GM06990 (cell line): Measurements from ENCODE around the gene CD81.

Source experiments
- DNase-seq: peaks from one replicate; pipeline ENCODE4 v3.0.0-alpha.2; 2011; ENCODE audit not compliant: insufficient read length; ENCODE audit errors: extremely low read depth
- H3K27me3 ChIP-seq: replicated peaks from 2 replicates; pipeline ENCODE4 v1.6.0; 2011; ENCODE audit warnings: low read length; ENCODE audit not compliant: control insufficient read depth, insufficient read depth
- H3K36me3 ChIP-seq: 2 replicates; pipeline ENCODE4 v1.5.1; 2011; ENCODE audit warnings: low read length; ENCODE audit not compliant: control insufficient read depth, insufficient read depth
- H3K4me3 ChIP-seq: replicated peaks from 2 replicates; pipeline ENCODE4 v1.5.1; 2011; ENCODE audit warnings: low read depth, mild to moderate bottlenecking, control low read depth, low read length
- TF ChIP-seq, protein P1 (sequence below): IDR thresholded peaks from 2 replicates; pipeline ENCODE4 v1.5.1; 2011; ENCODE audit warnings: low read length, control low read depth, mild to moderate bottlenecking, inconsistent platforms; ENCODE audit not compliant: insufficient read depth, poor library complexity, severe bottlenecking

The CD81 gene

DNA sequence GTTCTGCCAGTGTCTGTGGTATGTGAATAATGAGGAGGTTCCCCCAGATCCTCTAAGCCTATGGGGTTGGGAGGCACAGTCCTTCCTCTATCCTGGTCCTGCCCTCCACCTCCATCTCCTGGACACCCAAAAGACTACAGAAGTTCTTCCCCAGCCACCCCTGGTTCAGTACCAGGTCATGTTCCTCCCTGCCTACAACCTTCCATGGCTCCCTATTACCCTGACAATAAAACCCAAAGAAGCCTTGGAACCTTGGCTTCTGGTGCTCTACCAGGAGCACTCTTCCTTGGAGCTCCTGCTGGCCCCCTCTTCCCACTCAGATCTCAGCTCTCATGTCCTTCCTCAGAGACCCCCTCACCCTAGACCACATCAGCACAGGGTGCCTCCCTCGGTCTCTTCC lies 54.3 kb downstream of the CD81 start:
- Histone ChIP-seq H3K4me3 (no peak overlapping the region), H3K27me3 (no peaks in the 10 kb centered on the region), H3K36me3 (no peaks in the 10 kb centered on the region)
- TF ChIP-seq, protein P1, sequence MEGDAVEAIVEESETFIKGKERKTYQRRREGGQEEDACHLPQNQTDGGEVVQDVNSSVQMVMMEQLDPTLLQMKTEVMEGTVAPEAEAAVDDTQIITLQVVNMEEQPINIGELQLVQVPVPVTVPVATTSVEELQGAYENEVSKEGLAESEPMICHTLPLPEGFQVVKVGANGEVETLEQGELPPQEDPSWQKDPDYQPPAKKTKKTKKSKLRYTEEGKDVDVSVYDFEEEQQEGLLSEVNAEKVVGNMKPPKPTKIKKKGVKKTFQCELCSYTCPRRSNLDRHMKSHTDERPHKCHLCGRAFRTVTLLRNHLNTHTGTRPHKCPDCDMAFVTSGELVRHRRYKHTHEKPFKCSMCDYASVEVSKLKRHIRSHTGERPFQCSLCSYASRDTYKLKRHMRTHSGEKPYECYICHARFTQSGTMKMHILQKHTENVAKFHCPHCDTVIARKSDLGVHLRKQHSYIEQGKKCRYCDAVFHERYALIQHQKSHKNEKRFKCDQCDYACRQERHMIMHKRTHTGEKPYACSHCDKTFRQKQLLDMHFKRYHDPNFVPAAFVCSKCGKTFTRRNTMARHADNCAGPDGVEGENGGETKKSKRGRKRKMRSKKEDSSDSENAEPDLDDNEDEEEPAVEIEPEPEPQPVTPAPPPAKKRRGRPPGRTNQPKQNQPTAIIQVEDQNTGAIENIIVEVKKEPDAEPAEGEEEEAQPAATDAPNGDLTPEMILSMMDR, result no peak
- DNase-seq, result no peak

DNA sequence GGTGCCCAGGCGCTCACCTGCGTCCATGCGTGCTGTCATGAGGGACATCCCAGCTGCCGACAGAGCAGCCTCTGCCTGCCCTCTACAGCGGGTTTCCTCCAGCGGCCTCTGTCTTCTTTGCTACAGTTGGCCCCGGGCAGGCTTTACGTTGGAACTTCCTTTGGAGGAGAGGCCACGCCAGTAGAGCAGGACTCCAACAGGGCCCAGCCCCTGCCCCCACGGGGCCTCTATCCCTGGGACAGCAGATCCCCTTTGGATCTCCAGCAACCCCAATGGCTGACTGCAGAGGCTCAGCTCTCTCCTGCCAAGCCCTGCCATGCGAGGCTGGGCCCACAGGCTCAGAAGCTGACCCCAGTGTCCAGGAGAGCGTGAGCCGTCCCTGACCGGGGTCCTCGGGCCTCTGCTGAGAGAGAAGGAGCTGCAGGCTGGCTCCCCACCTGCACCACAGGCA lies 55.1 kb downstream of the CD81 start:
- Histone ChIP-seq H3K36me3 (no peaks in the 10 kb centered on the region), H3K4me3 (no peak overlapping the region), H3K27me3 (no peaks in the 10 kb centered on the region)
- DNase-seq, result peak; percentile 0
- TF ChIP-seq, protein P1, result no peak

DNA sequence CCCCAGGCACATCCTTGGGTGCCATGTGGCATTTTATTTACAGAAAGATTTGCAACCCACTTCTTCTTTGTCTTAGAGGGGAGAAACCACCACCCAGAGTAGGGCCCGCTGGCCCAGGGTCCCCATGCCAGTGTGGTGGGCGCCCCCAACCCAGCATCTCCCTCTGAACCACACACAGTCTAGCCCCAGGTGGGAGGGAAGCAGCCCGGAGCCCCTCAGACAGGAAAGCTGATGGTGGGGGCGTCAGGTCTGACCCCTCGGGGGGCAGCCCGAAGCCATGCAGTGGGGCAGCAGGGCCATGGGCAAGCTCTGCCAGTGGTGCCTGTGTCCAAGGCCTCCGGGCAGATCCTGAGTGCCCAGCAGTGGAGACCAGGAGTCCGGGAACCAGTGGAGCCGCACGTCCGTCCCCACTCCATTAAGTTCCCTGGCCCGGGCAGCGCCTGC lies 55.5 kb downstream of the CD81 start:
- TF ChIP-seq, protein P1, result no peak
- peak; percentile 1 for DNase-seq
- Histone ChIP-seq H3K36me3 (no peaks in the 10 kb centered on the region), H3K27me3 (no peaks in the 10 kb centered on the region), H3K4me3 (no peak overlapping the region)

DNA sequence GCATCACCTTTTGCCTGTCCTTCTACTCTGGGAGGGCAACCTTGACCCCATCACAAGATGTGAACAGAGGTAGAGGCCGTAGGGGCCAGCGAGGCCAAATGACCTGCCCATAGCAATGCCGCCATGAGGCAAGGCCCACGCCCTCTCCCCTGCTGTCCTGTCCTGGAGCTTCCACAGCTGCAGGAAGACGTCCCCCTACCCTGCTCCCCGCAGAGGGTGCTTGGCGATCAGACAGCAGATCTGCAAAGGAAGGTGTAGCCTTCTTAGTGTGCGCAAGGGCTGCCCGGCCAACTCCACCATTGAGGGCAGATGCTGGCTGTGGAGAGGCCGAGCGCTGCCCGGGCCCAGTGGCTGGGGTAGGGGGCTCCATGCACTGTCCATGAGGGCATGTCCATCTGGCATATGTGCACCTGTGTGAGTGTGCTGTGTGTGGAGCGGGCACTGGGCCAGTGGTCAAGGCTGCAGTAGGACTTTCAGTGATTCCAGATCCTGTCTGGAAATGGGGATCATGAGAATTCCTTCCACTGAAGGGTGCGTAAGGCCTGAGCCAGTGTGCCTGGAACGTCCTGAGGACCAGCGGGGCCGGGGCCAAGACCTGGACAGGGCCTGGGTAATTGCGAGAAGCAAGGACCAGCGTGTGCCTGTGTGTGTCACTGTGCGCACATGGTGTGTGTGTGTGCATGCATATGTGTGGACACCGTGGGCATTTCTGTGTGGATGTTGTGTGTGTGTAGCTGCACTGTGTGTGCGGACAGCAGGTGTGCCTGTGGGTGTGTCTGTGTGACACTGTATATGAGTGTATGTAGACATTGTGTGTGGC lies 56.2 kb downstream of the CD81 start:
- Histone ChIP-seq H3K36me3 (no peaks in the 10 kb centered on the region), H3K27me3 (no peaks in the 10 kb centered on the region), H3K4me3 (no peak overlapping the region)
- TF ChIP-seq, protein P1, result no peak
- DNase-seq, result peak; percentile 3

DNA sequence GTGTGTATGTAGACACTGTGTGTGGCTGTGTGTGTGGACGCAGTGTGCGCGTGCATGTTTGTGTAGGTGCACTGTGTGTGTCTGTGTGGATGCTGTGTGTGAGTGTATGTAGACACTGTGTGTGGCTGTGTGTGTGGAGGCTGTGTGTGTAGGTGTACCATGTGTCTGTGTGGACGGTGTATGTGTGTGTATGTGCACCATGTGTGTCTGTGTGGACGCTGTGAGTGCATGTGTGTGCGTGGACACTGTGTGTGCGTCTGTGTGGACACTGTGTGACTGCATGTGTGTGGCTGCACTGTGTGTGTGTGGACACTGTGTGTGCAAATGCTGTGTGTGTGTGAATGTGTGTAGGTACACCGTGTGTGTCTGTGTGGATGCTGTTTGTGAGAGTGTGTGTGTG lies 56.9 kb downstream of the CD81 start:
- no peaks in the 10 kb centered on the region for H3K27me3 ChIP-seq
- no peak overlapping the region for H3K4me3 ChIP-seq
- peak; percentile 4 for DNase-seq
- no peaks in the 10 kb centered on the region for H3K36me3 ChIP-seq
- TF ChIP-seq, protein P1, result no peak
